22Rv1 (cell line): ENCODE measurements around the gene AKAP12.
"Not testable (repeated sequence)": the region's sequence is repeated elsewhere in the genome, so short reads cannot be mapped to it uniquely, and the experiment has no call there.

Experiments used
- H3K27ac ChIP-seq: fragments of 450-650 bp; 2 replicates; pipeline ENCODE4 v1.5.1; 2017
- ZFX ChIP-seq: fragments of 450-650 bp; IDR thresholded peaks from 2 replicates; pipeline ENCODE4 v1.6.1; 2017; ENCODE audit warnings: antibody characterized with exemption, borderline replicate concordance
- TF ChIP-seq, protein P1 (sequence below): fragments of 450-650 bp; IDR thresholded peaks from 2 replicates; pipeline ENCODE4 v1.5.1; 2017; ENCODE audit warnings: mild to moderate bottlenecking

AKAP12 gene

DNA sequence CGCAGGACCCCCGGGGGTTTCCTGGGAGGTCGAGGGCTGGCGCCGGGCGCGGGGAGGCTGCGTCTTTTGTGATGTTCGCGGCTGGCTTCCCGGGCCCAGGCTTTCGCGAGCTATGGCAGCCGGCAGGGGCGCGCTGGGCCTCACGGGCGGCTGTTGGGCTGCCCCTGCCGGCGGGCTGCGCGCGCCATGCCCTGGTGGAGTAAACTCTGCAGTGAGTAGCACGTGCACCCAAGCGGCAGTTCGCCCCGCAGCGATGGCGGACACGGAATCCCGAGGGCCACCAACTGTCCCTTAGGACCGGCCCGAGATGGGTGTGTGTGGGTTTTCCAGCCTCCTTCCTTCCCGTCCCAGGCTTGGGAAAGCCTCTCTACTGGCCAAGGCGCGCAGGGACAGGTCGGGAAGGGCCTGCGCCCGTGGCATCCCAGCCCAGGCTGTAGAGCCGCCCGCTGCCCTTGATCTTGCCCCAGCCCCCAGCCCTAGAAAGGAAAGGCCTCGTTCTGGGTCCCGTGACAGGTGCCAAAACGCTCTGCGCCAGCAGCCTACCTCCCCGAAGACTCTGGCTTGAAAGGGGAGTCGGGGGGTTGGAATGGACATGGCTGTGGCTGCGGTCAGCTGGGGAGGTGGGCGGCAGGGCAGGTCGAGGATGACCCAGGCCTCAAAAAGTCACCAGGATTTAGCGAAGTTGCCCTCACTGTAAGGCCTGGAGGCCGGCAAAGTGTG is 101.9 kb downstream of the AKAP12 start:
- no peak overlapping the region for H3K27ac ChIP-seq
- TF ChIP-seq ZFX = no peak
- TF ChIP-seq, protein P1, sequence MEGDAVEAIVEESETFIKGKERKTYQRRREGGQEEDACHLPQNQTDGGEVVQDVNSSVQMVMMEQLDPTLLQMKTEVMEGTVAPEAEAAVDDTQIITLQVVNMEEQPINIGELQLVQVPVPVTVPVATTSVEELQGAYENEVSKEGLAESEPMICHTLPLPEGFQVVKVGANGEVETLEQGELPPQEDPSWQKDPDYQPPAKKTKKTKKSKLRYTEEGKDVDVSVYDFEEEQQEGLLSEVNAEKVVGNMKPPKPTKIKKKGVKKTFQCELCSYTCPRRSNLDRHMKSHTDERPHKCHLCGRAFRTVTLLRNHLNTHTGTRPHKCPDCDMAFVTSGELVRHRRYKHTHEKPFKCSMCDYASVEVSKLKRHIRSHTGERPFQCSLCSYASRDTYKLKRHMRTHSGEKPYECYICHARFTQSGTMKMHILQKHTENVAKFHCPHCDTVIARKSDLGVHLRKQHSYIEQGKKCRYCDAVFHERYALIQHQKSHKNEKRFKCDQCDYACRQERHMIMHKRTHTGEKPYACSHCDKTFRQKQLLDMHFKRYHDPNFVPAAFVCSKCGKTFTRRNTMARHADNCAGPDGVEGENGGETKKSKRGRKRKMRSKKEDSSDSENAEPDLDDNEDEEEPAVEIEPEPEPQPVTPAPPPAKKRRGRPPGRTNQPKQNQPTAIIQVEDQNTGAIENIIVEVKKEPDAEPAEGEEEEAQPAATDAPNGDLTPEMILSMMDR = no peak

DNA sequence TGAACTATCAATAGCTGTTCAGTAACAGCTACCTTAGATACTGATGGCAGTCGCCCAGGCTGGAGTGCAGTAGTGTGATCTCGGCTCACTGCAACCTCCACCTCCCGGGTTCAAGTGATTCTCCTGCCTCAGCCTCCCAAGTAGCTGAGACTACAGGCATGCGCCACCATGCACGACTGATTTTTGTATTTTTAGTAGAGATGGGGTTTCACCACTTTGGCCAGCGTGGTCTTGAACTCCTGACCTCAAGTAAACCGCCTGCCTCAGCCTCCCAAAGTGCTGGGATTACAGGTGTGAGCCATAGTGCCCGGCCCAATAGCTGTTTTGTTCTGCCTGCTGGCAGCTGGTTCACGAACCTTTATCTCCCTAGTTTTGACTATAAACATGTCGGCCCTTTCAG is 103.0 kb downstream of the AKAP12 start:
- not testable (repeated sequence) for H3K27ac ChIP-seq

DNA sequence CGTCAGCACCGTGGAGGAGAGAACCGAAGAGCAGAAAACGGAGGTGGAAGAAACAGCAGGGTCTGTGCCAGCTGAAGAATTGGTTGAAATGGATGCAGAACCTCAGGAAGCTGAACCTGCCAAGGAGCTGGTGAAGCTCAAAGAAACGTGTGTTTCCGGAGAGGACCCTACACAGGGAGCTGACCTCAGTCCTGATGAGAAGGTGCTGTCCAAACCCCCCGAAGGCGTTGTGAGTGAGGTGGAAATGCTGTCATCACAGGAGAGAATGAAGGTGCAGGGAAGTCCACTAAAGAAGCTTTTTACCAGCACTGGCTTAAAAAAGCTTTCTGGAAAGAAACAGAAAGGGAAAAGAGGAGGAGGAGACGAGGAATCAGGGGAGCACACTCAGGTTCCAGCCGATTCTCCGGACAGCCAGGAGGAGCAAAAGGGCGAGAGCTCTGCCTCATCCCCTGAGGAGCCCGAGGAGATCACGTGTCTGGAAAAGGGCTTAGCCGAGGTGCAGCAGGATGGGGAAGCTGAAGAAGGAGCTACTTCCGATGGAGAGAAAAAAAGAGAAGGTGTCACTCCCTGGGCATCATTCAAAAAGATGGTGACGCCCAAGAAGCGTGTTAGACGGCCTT is 110.0 kb downstream of the AKAP12 start:
- H3K27ac ChIP-seq = no peak overlapping the region
- TF ChIP-seq ZFX = no peak
- TF ChIP-seq, protein P1 = no peak

DNA sequence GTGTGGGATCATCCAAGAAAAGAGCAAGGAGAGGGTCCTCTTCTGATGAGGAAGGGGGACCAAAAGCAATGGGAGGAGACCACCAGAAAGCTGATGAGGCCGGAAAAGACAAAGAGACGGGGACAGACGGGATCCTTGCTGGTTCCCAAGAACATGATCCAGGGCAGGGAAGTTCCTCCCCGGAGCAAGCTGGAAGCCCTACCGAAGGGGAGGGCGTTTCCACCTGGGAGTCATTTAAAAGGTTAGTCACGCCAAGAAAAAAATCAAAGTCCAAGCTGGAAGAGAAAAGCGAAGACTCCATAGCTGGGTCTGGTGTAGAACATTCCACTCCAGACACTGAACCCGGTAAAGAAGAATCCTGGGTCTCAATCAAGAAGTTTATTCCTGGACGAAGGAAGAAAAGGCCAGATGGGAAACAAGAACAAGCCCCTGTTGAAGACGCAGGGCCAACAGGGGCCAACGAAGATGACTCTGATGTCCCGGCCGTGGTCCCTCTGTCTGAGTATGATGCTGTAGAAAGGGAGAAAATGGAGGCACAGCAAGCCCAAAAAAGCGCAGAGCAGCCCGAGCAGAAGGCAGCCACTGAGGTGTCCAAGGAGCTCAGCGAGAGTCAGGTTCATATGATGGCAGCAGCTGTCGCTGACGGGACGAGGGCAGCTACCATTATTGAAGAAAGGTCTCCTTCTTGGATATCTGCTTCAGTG is 110.8 kb downstream of the AKAP12 start:
- TF ChIP-seq, protein P1 = no peak
- no peak for TF ChIP-seq ZFX
- H3K27ac ChIP-seq = no peak overlapping the region

DNA sequence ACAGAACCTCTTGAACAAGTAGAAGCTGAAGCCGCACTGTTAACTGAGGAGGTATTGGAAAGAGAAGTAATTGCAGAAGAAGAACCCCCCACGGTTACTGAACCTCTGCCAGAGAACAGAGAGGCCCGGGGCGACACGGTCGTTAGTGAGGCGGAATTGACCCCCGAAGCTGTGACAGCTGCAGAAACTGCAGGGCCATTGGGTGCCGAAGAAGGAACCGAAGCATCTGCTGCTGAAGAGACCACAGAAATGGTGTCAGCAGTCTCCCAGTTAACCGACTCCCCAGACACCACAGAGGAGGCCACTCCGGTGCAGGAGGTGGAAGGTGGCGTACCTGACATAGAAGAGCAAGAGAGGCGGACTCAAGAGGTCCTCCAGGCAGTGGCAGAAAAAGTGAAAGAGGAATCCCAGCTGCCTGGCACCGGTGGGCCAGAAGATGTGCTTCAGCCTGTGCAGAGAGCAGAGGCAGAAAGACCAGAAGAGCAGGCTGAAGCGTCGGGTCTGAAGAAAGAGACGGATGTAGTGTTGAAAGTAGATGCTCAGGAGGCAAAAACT is 111.5 kb downstream of the AKAP12 start:
- TF ChIP-seq ZFX = no peak
- TF ChIP-seq, protein P1 = no peak
- no peak overlapping the region for H3K27ac ChIP-seq

DNA sequence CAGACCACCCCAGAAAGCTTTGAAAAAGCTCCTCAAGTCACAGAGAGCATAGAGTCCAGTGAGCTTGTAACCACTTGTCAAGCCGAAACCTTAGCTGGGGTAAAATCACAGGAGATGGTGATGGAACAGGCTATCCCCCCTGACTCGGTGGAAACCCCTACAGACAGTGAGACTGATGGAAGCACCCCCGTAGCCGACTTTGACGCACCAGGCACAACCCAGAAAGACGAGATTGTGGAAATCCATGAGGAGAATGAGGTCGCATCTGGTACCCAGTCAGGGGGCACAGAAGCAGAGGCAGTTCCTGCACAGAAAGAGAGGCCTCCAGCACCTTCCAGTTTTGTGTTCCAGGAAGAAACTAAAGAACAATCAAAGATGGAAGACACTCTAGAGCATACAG is 112.0 kb downstream of the AKAP12 start:
- no peak overlapping the region for H3K27ac ChIP-seq

More for the DNA sequence above, 112.0 kb downstream of the AKAP12 start:
- TF ChIP-seq, protein P1 = no peak
- no peak for TF ChIP-seq ZFX
